ENCODE measurements around the gene MAGEB4. TPM values are rescaled to one million over a fixed set of nuclear protein-coding genes. Genes with fewer than 3 reads are reported as not detected.
"Not testable (repeated sequence)": the region's sequence is repeated elsewhere in the genome, so short reads cannot be mapped to it uniquely, and the experiment has no call there.

Gene MAGEB4, protein sequence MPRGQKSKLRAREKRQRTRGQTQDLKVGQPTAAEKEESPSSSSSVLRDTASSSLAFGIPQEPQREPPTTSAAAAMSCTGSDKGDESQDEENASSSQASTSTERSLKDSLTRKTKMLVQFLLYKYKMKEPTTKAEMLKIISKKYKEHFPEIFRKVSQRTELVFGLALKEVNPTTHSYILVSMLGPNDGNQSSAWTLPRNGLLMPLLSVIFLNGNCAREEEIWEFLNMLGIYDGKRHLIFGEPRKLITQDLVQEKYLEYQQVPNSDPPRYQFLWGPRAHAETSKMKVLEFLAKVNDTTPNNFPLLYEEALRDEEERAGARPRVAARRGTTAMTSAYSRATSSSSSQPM
- total RNA-seq = not detected

DNA sequence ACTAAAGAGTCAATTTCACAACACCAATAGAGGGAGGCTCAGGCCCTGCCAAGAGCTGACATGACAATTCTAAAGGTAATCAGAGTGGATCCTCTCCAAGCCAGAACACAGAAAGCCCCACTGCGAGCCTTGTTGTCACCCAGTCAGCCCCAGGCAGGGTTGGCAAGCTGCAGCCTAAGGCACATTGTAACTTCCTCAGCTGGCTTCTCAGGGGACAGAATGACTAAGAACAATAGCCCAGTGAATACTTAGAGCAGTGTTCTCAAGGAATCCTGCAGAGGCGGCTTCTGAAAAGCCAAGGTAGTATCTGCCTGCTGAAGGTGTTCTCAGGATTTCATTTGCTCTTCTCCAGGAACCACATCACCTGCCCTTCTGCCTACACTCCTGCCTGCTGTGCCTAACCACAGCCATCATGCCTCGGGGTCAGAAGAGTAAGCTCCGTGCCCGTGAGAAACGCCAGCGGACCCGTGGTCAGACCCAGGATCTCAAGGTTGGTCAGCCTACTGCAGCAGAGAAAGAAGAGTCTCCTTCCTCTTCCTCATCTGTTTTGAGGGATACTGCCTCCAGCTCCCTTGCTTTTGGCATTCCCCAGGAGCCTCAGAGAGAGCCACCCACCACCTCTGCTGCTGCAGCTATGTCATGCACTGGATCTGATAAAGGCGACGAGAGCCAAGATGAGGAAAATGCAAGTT is at the start of gene MAGEB4:
MAGEB4 (plus strand) TSS at position 277 of the 692 bp plus-strand sequence; CDS start at position 413, 136 bp downstream.
- TF ChIP-seq, protein P1, sequence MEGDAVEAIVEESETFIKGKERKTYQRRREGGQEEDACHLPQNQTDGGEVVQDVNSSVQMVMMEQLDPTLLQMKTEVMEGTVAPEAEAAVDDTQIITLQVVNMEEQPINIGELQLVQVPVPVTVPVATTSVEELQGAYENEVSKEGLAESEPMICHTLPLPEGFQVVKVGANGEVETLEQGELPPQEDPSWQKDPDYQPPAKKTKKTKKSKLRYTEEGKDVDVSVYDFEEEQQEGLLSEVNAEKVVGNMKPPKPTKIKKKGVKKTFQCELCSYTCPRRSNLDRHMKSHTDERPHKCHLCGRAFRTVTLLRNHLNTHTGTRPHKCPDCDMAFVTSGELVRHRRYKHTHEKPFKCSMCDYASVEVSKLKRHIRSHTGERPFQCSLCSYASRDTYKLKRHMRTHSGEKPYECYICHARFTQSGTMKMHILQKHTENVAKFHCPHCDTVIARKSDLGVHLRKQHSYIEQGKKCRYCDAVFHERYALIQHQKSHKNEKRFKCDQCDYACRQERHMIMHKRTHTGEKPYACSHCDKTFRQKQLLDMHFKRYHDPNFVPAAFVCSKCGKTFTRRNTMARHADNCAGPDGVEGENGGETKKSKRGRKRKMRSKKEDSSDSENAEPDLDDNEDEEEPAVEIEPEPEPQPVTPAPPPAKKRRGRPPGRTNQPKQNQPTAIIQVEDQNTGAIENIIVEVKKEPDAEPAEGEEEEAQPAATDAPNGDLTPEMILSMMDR (IDR thresholded peaks at IDR 0.05 in 4 of 5, conservative IDR thresholded peaks at IDR 0.05 in 1 of 5) = no peak
- no peak for TF ChIP-seq POLR2A (IDR thresholded peaks at IDR 0.05)
- Histone ChIP-seq H3K27me3 (no peaks in the 10 kb centered on the region), H3K4me3 (no peak within 1 kb of the TSS), H3K27ac (no peak within 1 kb of the TSS), H3K36me3 (no peaks in the 10 kb centered on the region), H3K4me1 (no peaks in the 10 kb centered on the region), H3K9me3 (no peaks in the 10 kb centered on the region)
- ATAC-seq = no peak
- in situ Hi-C loops (cut with MboI; ENCODE audit: low sequenced_read_pairs in 4 of 4) = no loop called here
- intact Hi-C loops (cut with DNase I; ENCODE audit: low total_unique reads) = no loop called here
- no peak for DNase-seq

DNA sequence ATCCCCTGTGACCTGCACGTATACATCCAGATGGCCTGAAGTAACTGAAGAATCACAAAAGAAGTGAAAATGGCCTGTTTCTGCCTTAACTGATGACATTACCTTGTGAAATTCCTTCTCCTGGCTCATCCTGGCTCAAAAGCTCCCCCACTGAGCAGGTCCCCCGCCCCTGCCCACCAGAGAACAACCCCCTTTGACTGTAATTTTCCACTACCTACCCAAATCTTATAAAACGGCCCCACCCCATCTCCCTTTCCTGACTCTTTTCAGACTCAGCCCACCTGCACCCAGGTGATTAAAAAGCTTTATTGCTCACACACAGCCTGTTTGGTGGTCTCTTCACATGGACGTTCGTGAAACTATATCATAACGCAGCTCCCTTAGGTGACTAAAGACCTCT is 47.9 kb upstream of the MAGEB4 start:
- ATAC-seq; H3K36me3 ChIP-seq; H3K4me1 ChIP-seq; H3K27me3 ChIP-seq; H3K9me3 ChIP-seq; intact Hi-C loops (cut with DNase I; ENCODE audit: low total_unique reads); DNase-seq; H3K27ac ChIP-seq; H3K4me3 ChIP-seq: not testable (repeated sequence)
- in situ Hi-C loops (cut with MboI; ENCODE audit: low sequenced_read_pairs in 4 of 4) = loop anchor here in 1 of 4 donors (25.0 kb wide), 1 partner anchor 93 kb away; no protein-coding TSS in a partner anchor

DNA sequence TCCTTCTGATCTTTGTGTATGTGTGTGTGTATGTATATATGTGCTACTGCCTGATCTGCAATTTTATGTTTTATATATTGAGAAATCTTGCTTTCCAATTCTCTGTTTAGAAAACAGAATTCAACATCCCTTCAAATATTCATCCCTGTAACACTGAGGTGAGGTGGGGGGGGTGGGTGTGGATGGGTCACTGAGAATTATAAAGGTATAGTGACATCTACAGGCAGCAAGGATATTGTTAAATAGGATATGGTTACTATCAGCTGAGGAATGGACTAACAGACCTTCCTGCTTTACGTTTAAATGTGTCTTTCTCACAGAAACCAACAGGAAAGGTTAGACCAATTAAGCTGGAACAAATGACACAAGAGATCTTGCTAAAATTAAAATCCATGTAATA is 45.5 kb upstream of the MAGEB4 start:
- no peaks in the 10 kb centered on the region for H3K4me1 ChIP-seq
- H3K9me3 ChIP-seq = no peaks in the 10 kb centered on the region
- intact Hi-C loops (cut with DNase I; ENCODE audit: low total_unique reads) (no loop called here), in situ Hi-C loops (cut with MboI; ENCODE audit: low sequenced_read_pairs in 4 of 4) (loop anchor here in 1 of 4 donors (25.0 kb wide), 1 partner anchor 91 kb away; no protein-coding TSS in a partner anchor)
- TF ChIP-seq POLR2A (IDR thresholded peaks at IDR 0.05) = no peak
- TF ChIP-seq, protein P1 (IDR thresholded peaks at IDR 0.05 in 4 of 5, conservative IDR thresholded peaks at IDR 0.05 in 1 of 5) = no peak
- DNase-seq (no peak), ATAC-seq (no peak)
- no peaks in the 10 kb centered on the region for H3K27me3 ChIP-seq
- no peaks in the 10 kb centered on the region for H3K36me3 ChIP-seq
- H3K27ac ChIP-seq = no peak overlapping the region
- no peak overlapping the region for H3K4me3 ChIP-seq

DNA sequence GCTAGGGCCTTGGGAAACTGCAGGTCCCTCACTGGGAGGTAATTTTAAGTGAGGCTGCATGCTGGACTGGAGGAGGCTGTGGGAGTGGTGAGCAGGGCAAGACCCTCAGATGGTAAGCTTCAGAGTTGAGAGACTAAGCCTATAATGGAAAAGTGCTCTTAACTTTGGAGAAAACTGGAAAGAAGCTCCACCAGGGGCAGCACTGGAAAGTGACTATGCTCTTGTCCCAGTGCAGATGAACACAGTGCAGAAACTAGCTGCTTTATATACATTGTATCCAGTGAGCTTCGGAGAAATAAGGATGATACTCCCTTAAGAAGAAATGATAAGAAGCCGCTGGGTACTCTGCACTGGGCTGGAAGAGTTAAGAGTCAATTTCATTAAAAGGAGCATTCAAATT is 29.6 kb upstream of the MAGEB4 start:
- Histone ChIP-seq H3K4me1 (no peaks in the 10 kb centered on the region), H3K9me3 (no peaks in the 10 kb centered on the region), H3K27ac (no peak overlapping the region), H3K4me3 (no peak overlapping the region), H3K27me3 (no peaks in the 10 kb centered on the region), H3K36me3 (no peaks in the 10 kb centered on the region)
- DNase-seq = no peak
- in situ Hi-C loops (cut with MboI; ENCODE audit: low sequenced_read_pairs in 4 of 4) (no loop called here), intact Hi-C loops (cut with DNase I; ENCODE audit: low total_unique reads) (no loop called here)
- TF ChIP-seq, protein P1 (IDR thresholded peaks at IDR 0.05 in 4 of 5, conservative IDR thresholded peaks at IDR 0.05 in 1 of 5) = no peak
- no peak for TF ChIP-seq POLR2A (IDR thresholded peaks at IDR 0.05)
- no peak for ATAC-seq

DNA sequence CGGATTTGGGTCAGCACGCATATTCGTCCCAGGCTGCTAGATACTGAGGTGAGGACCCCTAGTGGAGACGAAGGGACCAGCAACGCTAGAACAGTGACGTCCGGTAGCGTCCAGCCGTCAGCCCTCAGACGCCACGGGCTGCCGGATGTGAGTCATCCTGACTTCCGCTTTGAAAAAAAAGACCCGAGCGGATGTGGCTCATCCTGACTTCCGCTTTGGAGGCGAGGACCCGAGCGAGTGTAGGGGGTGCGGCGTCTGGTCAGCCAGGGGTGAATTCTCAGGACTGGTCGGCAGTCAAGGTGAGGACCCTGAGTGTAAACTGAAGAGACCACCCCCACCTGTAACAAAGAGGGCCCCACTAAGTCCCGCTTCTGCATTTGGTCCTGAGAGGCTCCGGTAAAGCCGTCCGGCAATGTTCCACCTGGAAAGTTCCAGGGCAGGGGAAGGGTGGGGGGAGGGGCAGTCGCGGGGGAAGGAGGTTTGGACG is 26.4 kb upstream of the MAGEB4 start, which contains the start of gene MAGEB2:
MAGEB2 (plus strand) TSS at position 207 of the 487 bp plus-strand sequence. CDS start 3,018 bp downstream, outside the sequence.
- H3K9me3 ChIP-seq = no peaks in the 10 kb centered on the region
- intact Hi-C loops (cut with DNase I; ENCODE audit: low total_unique reads) (no loop called here), in situ Hi-C loops (cut with MboI; ENCODE audit: low sequenced_read_pairs in 4 of 4) (no loop called here)
- no peak within 1 kb of the TSS for H3K4me3 ChIP-seq
- TF ChIP-seq POLR2A (IDR thresholded peaks at IDR 0.05) = no peak
- TF ChIP-seq, protein P1 (IDR thresholded peaks at IDR 0.05 in 4 of 5, conservative IDR thresholded peaks at IDR 0.05 in 1 of 5) = no peak
- H3K27ac ChIP-seq = no peak within 1 kb of the TSS
- no peaks in the 10 kb centered on the region for H3K4me1 ChIP-seq
- H3K27me3 ChIP-seq = no peaks in the 10 kb centered on the region
- no peak for ATAC-seq
- no peak for DNase-seq
- H3K36me3 ChIP-seq = no peaks in the 10 kb centered on the region

Measured in gastrocnemius medialis (tissue), 4 donors.